RWPE1 (cell line): Measurements from ENCODE around the gene CLTB.
A peak's percentile ranks its signal among the peaks of the same experiment; 100 is the strongest.

ENCODE experiments used
- CTCF ChIA-PET: fragments of 350-600 bp; sonication (Branson Sonifier 250); formaldehyde crosslinking; extraction: SDS; loops from one replicate; lab custom pipeline; 2021; lab: Yijun Ruan, JAX
- POLR2A ChIA-PET: fragments of 400-600 bp; formaldehyde crosslinking; extraction: SDS; loops from one replicate; lab custom pipeline; 2020; ENCODE audit warnings: antibody characterized with exemption; ENCODE audit not compliant: low non-redundant PET; lab: Yijun Ruan, JAX
- DNase-seq: peaks from one replicate; pipeline ENCODE4 v3.0.0; 2012; ENCODE audit warnings: low spot score
- H3K27ac ChIP-seq: fragments of 450-650 bp; 2 replicates; pipeline ENCODE4 v1.5.1; 2017
- TF ChIP-seq, protein P1 (sequence below): fragments of 450-650 bp; conservative IDR thresholded peaks from 2 replicates; pipeline ENCODE4 v1.5.1; 2017; ENCODE audit warnings: low read depth, mild to moderate bottlenecking

Gene CLTB

DNA sequence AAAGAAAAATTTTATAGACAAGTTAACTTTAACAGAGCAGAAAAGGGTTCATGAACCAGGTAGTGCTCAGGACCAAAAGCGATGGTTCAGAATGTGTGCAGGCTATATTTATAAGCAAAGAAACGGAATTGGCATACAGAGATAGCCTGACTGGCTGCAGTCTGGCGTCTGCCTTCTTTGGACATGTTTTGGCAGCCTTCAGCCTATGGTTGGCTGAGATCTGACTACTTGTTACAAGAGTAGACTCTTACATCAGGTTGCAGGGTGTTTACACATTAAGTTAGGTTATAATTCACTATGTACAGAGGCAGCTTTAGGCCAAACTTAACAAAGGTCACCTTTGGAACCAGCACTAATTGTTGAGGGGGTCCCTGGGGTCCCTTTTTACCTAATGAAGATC is 34.9 kb downstream of the CLTB start:
- DNase-seq: no peak
- CTCF ChIA-PET: interaction anchor here (1.1 kb wide), 1 partner anchor 71 kb away, joined by 3 read pairs; no protein-coding TSS in a partner anchor
- POLR2A ChIA-PET: no interaction called here
- TF ChIP-seq, protein P1, sequence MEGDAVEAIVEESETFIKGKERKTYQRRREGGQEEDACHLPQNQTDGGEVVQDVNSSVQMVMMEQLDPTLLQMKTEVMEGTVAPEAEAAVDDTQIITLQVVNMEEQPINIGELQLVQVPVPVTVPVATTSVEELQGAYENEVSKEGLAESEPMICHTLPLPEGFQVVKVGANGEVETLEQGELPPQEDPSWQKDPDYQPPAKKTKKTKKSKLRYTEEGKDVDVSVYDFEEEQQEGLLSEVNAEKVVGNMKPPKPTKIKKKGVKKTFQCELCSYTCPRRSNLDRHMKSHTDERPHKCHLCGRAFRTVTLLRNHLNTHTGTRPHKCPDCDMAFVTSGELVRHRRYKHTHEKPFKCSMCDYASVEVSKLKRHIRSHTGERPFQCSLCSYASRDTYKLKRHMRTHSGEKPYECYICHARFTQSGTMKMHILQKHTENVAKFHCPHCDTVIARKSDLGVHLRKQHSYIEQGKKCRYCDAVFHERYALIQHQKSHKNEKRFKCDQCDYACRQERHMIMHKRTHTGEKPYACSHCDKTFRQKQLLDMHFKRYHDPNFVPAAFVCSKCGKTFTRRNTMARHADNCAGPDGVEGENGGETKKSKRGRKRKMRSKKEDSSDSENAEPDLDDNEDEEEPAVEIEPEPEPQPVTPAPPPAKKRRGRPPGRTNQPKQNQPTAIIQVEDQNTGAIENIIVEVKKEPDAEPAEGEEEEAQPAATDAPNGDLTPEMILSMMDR: no peak
- no peak overlapping the region for H3K27ac ChIP-seq

DNA sequence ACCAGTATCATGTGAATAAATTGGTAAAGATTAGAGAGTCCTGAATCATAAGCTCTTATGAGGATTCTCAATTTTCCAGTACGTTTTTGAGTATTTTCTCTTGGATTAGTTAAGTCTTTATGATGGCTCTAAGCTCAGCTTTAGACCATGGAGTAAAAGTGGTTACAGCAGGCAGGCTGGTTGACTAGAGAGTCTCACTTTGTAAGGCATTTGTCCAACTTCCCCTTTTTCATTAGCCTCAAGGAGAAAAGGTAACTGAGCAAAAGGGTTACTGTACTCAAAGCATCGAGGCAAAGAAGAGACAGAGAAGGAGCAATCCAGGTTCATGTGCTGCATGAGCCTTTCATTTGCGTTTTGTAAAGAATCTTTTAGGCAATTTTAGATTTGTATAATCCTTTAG is 36.5 kb downstream of the CLTB start:
- no peak for DNase-seq
- TF ChIP-seq, protein P1: no peak
- ChIA-PET CTCF (interaction anchor here (0.7 kb wide), 1 partner anchor 209 kb away, joined by 4 read pairs; no protein-coding TSS in a partner anchor), POLR2A (no interaction called here)
- H3K27ac ChIP-seq: no peak overlapping the region

DNA sequence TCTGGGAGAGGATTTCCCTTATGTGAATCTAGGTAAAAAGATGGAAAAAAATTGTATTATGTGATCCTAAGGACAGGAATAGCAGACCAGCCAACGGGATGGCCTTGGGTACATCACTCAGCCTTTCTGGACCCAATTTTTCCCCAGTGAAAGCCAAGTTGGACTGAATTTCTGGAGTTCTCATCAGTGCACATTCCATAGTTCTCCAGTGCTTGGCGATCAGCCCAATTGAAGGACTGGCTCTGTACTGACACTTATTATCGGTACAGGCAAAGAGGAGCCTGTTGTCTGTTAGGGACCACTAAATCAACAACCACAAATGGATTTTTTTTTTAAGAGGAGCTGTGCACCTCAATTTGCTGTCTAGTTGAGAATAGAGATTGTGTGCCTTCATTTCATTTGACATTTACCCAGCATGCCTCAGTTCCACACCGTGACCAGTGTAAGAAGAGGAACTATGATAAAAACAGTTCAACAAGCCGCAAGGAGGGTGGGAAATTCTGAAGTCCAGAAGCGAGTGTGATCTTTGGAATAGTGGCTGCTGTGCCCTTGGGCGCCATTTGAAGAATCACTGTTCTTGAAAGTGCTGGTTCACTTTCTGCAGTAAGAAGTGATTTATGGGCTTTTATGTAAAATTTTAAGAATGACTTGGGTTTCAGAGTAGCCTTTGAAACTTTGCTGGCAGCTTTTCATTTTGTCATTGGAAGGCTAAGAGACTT is 43.1 kb downstream of the CLTB start:
- TF ChIP-seq, protein P1: no peak
- CTCF ChIA-PET: no interaction called here
- no peak for DNase-seq
- H3K27ac ChIP-seq: no peak overlapping the region
- POLR2A ChIA-PET: no interaction called here

DNA sequence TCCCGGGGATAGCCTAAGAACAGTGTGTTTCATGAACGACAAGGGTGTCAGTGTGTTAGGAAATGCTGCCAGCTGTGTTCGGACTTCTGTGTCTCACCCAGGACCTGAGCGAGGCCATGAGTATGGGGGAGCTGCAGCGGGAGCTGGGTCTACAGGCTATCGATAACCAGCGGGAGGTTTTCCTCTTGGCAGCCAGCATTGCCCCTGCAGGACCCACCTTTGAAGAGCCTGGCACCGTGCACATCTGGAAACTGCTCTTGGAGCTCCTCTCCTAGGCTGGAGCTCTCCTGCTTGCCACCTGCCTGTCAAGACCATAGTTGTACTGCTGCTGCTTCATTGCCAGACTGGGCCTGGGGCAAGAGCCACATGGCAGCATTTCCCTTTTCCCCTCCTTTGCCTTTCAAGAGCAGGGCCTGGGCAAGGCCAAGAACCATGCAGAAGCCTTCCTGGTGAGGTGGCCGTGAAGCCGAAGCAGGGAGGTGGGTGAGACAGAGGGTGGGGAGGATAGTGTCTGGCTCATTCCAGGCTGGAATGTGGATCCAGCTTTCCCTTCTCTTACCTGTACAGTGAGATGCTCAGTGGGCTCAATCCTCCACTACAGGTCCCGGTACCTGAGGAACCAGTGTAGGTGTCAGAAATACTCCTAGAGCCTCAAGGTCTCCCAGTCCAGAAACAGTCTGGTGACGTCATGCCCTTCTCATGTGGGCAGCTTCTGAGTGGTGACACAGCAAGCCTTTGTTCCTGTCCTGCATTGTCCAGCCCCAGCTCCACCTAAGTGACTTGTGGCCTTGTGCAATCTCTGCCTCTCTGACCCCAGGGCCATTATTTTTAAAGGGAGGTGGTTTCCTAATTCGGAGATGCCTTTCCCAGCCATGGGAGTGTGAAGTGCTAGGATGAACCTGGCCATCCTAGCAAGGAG is 44.5 kb downstream of the CLTB start:
- POLR2A ChIA-PET: interaction anchor here (0.8 kb wide), 1 partner anchor 10 kb away, joined by 5 read pairs; the partner anchor contains the start of gene KIAA1191
- no peak for DNase-seq
- CTCF ChIA-PET: interaction anchor here (0.6 to 0.7 kb wide), 3 partner anchors 46 to 692 kb away, joined by 3 to 5 read pairs (median 4); partner anchors contain the start of gene ZNF346
- peak overlapping the region; percentile 8; the same call in 1 of the 2 replicates for H3K27ac ChIP-seq
- TF ChIP-seq, protein P1: no peak

DNA sequence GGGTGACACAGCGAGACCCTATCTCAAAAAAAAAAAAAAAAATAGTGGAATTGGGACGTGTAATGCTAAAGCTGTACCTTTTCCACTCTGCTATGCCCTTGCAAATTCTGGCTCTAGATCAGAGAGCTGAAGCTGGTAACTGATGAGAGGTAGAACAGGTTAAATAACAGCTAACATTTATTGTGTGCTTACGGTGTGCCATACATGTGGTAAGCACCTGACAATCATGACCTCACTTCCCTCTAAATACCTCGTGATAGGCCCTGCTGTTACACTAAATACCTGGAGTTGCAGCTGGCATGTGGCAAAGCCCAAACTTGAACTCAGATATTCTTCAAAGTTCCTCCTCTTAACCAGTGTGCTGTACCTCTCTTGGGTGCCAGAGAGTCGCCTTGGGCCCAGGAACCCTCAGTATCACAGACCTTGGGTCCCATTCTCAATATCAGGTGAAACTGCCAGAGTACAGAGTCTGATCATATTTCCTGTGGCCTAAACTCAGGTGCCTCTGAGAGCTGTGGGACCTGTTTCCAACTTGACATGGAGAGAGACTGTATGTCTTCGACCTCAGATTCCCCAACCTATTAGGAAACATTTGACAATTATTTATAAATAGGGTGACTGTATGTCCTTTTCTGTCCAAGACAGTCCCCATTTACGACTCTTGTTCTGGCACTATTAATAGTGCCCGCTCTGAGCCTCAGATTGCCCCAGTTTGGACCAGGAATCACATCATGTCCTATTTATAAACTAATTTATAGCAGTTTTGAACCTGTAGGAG is 46.2 kb downstream of the CLTB start:
- no peak overlapping the region for H3K27ac ChIP-seq
- DNase-seq: no peak
- ChIA-PET CTCF (interaction anchor here (0.6 to 0.7 kb wide), 2 partner anchors 22 to 1961 kb away, joined by 3 read pairs; no protein-coding TSS in a partner anchor), POLR2A (interaction anchor here (0.6 kb wide), 1 partner anchor 19 kb away, joined by 4 read pairs; no protein-coding TSS in a partner anchor)
- TF ChIP-seq, protein P1: no peak
